GM12878 (cell line): ENCODE measurements around the gene ID3. TPM values are rescaled to one million over a fixed set of nuclear protein-coding genes. Genes with fewer than 3 reads are reported as not detected.

Experiments
- ASH2L ChIP-seq: fragments of 300-600, 200-600 bp; sonication (generic); IDR thresholded peaks from 2 replicates; pipeline ENCODE4 v1.6.1; 2017; ENCODE audit warnings: low read depth, mild to moderate bottlenecking, borderline replicate concordance
- ATF7 ChIP-seq: fragments of 450-650 bp; IDR thresholded peaks from 2 replicates; pipeline ENCODE4 v1.6.1; 2016; ENCODE audit warnings: low read depth, mild to moderate bottlenecking
- BACH1 ChIP-seq: fragments of 450-650 bp; IDR thresholded peaks from 2 replicates; pipeline ENCODE4 v1.6.1; 2017; ENCODE audit warnings: mild to moderate bottlenecking, borderline replicate concordance
- BCL11A ChIP-seq: IDR thresholded peaks from 2 replicates; pipeline ENCODE4 v1.6.1; 2011; ENCODE audit warnings: low read depth, low read length
- BHLHE40 ChIP-seq, 2 experiments: fragments of 450-650 bp in 1 of 2; IDR thresholded peaks; 2 replicates each; pipeline ENCODE4 v1.6.1; 2011 to 2017; ENCODE audit warnings: low read depth in 2 of 2, borderline replicate concordance in 1 of 2, improper control_type of control experiment in 1 of 2, low read length in 1 of 2, mild to moderate bottlenecking in 1 of 2
- BMI1 ChIP-seq: fragments of 450-650 bp; IDR thresholded peaks from 2 replicates; pipeline ENCODE4 v1.6.1; 2016; ENCODE audit warnings: mild to moderate bottlenecking, moderate library complexity, borderline replicate concordance
- CBFB ChIP-seq: IDR thresholded peaks from 2 replicates; pipeline ENCODE4 v1.6.1; 2016; ENCODE audit warnings: antibody characterized with exemption, low read depth
- CREB1 ChIP-seq: IDR thresholded peaks from 2 replicates; pipeline ENCODE4 v1.6.1; 2012; ENCODE audit warnings: low read depth, mild to moderate bottlenecking, inconsistent platforms
- CREM ChIP-seq: IDR thresholded peaks from 2 replicates; pipeline ENCODE4 v1.6.1; 2014; ENCODE audit warnings: antibody characterized with exemption, low read depth
- HDAC2 ChIP-seq: fragments of 200-600 bp; sonication (generic); IDR thresholded peaks from 2 replicates; pipeline ENCODE4 v1.6.1; 2017
- IKZF2 ChIP-seq, 2 experiments: fragments of 450-650 bp; IDR thresholded peaks; 2 replicates each; pipeline ENCODE4 v1.6.1; 2017; ENCODE audit warnings: mild to moderate bottlenecking in 2 of 2, moderate library complexity in 2 of 2
- KDM1A ChIP-seq: fragments of 200-600 bp; sonication (generic); IDR thresholded peaks from 2 replicates; pipeline ENCODE4 v1.6.1; 2016; ENCODE audit warnings: borderline replicate concordance
- LARP7 ChIP-seq: fragments of 450-650 bp; IDR thresholded peaks from 2 replicates; pipeline ENCODE4 v1.6.1; 2017; ENCODE audit warnings: mild to moderate bottlenecking
- MYB ChIP-seq: fragments of 150-350 bp; IDR thresholded peaks from 2 replicates; pipeline ENCODE4 v1.6.1; 2014; ENCODE audit warnings: mild to moderate bottlenecking, low read depth, low read length, borderline replicate concordance
- NFIC ChIP-seq: IDR thresholded peaks from 2 replicates; pipeline ENCODE4 v1.6.1; 2012; ENCODE audit warnings: low read depth, mild to moderate bottlenecking, inconsistent platforms, low read length, moderate library complexity
- NFXL1 ChIP-seq: fragments of 450-650 bp; IDR thresholded peaks from 2 replicates; pipeline ENCODE4 v1.6.1; 2017; ENCODE audit warnings: antibody characterized with exemption, mild to moderate bottlenecking, borderline replicate concordance
- PML ChIP-seq: IDR thresholded peaks from 2 replicates; pipeline ENCODE4 v1.6.1; 2012; ENCODE audit warnings: low read length, inconsistent platforms
- POLR2A ChIP-seq: IDR thresholded peaks from 2 replicates; pipeline ENCODE4 v1.6.1; 2011; ENCODE audit warnings: low read depth, mild to moderate bottlenecking, low read length
- POLR2AphosphoS2 ChIP-seq: IDR thresholded peaks from 2 replicates; pipeline ENCODE4 v1.6.1; 2011; ENCODE audit warnings: low read depth, mild to moderate bottlenecking, low read length, improper control_type of control experiment, moderate library complexity
- RAD51 ChIP-seq: fragments of 450-650 bp; IDR thresholded peaks from 2 replicates; pipeline ENCODE4 v1.6.1; 2016; ENCODE audit warnings: moderate library complexity, mild to moderate bottlenecking, inconsistent platforms
- SMAD5 ChIP-seq: IDR thresholded peaks from 2 replicates; pipeline ENCODE4 v1.6.1; 2016; ENCODE audit warnings: antibody characterized with exemption, low read depth
- SMC3 ChIP-seq: IDR thresholded peaks from 2 replicates; pipeline ENCODE4 v1.6.1; 2011; ENCODE audit warnings: low read length, improper control_type of control experiment, borderline replicate concordance
- SRF ChIP-seq, 2 experiments: IDR thresholded peaks; 2 replicates each; pipeline ENCODE4 v1.6.1; 2011; ENCODE audit warnings: low read depth in 2 of 2, low read length in 2 of 2, mild to moderate bottlenecking in 1 of 2, moderate library complexity in 1 of 2
- STAT1 ChIP-seq: fragments of 450-650 bp; conservative IDR thresholded peaks from 2 replicates; pipeline ENCODE4 v1.6.1; 2014; ENCODE audit warnings: antibody characterized with exemption, mild to moderate bottlenecking
- STAT3 ChIP-seq: IDR thresholded peaks from 2 replicates; pipeline ENCODE4 v1.6.1; 2011; ENCODE audit warnings: low read depth, low read length, improper control_type of control experiment
- SUZ12 ChIP-seq: fragments of 200-600 bp; sonication (generic); IDR thresholded peaks from one replicate; pipeline ENCODE4 v1.6.1; 2018; ENCODE audit warnings: antibody characterized with exemption, mild to moderate bottlenecking; ENCODE audit not compliant: unreplicated experiment
- TBL1XR1 ChIP-seq: IDR thresholded peaks from 2 replicates; pipeline ENCODE4 v1.6.1; 2012; ENCODE audit warnings: low read depth, low read length, improper control_type of control experiment
- ZZZ3 ChIP-seq: IDR thresholded peaks from 2 replicates; pipeline ENCODE4 v1.6.1; 2011; ENCODE audit warnings: low read depth; ENCODE audit not compliant: control insufficient read depth, insufficient read length
- polyA plus RNA-seq, 11 experiments: library from polyadenylated mRNA; depleted of rRNA in 4 of 11; unstranded in 6 of 11; stranded (reverse) in 5 of 11; fragments of >200 nt; fragmentation: Nextera tagmentation in 4 of 11; fragmentation: Illumina TruSeq in 1 of 11; extraction: Ambion mirVana in 4 of 11; extraction: Trizol in 1 of 11; gene quantifications; 1 replicate in 1 of 11; 2 replicates in 10 of 11; pipeline versions ENCODE4 v1.2.1 to v1.2.3, GENCODE V29; 2011 to 2016; ENCODE audit warnings: inconsistent platforms in 2 of 11, missing spikeins in 2 of 11, low read depth in 1 of 11
- total RNA-seq, 4 experiments: library from RNA; depleted of rRNA in 3 of 4; stranded (reverse); fragments of >200 nt in 3 of 4; fragmentation: Illumina TruSeq in 1 of 4; extraction: Trizol in 1 of 4; gene quantifications; 2 replicates each; pipeline versions ENCODE4 v1.2.1 to v1.2.3, GENCODE V29; 2013 to 2021
- TF ChIP-seq, protein P1 (sequence below): fragments of 150-350 bp; IDR thresholded peaks from 2 replicates; pipeline ENCODE4 v1.6.1; 2016; ENCODE audit warnings: low read depth, low read length
- TF ChIP-seq, protein P2 (sequence below): IDR thresholded peaks from 2 replicates; pipeline ENCODE4 v1.6.1; 2011; ENCODE audit warnings: borderline replicate concordance, low read depth, mild to moderate bottlenecking, moderate library complexity, mixed read lengths, low read length; ENCODE audit not compliant: insufficient read depth; ENCODE audit errors: extremely low read length

The ID3 gene
- total and polyA plus RNA-seq, 10 of the 15 experiments (the other 5 are each of a cell fraction or from before 2014, with no cell fraction given): 42.7 to 475 (median 207) TPM

DNA sequence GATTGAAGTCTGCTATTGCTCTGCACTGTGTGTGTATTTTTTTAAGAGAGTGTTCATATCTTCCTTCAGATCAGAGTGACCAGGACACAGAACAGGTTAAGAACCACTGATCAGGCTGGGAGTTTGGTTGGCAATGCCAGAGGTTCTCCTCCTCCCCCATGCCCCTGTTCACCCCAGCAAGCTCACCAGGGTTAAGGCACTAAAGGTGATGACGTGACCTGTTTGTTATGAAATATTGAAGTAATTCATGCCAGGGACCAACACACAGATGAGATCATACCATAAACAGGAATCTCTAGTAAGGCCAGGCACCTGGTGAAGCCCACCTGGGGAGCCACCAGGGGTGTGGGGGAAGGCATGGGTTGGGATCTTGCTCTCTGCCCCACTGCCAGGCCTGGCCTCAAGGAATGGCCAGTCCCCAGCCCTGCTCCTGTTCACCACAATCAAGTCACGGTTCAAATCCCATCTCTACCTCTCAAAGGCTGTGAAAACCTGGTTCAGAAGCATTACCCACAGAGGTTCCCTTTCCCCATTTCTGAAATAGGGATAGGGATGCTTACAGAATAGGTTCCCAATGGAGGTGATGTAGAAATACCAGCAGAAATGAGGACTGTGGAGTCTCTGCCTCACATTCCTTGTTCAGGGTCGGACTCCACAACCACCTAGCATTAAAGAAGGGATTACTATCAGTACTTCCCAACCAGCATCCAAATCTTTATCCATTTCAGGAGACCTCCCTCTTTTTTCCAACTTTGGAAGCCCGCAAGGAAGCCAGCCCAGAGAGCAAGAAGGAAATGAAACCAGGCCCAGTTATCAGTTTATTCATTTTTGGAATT, 2.4 kb downstream of the ID3 start (continued):
- TF ChIP-seq PML (peak; percentile 47; the same call in 1 of the 2 replicates), SUZ12 (no peak), SRF (IDR thresholded peaks at IDR 0.05; ENCODE audit: low read depth in 2 of 2, low read length in 2 of 2) (no peak), CREB1 (no peak; the same call in 1 of the 2 replicates), BMI1 (no peak), BCL11A (peak; percentile 34; the same call in 1 of the 2 replicates), NFIC (no peak; the same call in none of the 2 replicates), LARP7 (no peak; the same call in 1 of the 2 replicates), BHLHE40 (IDR thresholded peaks at IDR 0.05; ENCODE audit: borderline replicate concordance in 1 of 2, low read depth in 2 of 2, low read length in 1 of 2) (no peak), TBL1XR1 (0 out of 2 replicates have a peak, but pooled peaks have one; percentile 58), STAT1 (no peak), POLR2AphosphoS2 (peak; percentile 73; the same call in 1 of the 2 replicates), POLR2A (peak; percentile 69), KDM1A (no peak), ATF7 (peak; percentile 48; the same call in 1 of the 2 replicates), SMC3 (no peak), STAT3 (no peak), RAD51 (no peak), SMAD5 (peak; percentile 28; the same call in 1 of the 2 replicates), MYB (no peak), NFXL1 (no peak), BACH1 (0 out of 2 replicates have a peak, but pooled peaks have one; percentile 10), CBFB (0 out of 2 replicates have a peak, but pooled peaks have one; percentile 19), IKZF2 (IDR thresholded peaks at IDR 0.05) (peak; percentile 43 to 48; a peak in 3 of 4 replicates), ZZZ3 (no peak), ASH2L (no peak), CREM (peak; percentile 39; the same call in 1 of the 2 replicates), HDAC2 (no peak)
- TF ChIP-seq, protein P1, sequence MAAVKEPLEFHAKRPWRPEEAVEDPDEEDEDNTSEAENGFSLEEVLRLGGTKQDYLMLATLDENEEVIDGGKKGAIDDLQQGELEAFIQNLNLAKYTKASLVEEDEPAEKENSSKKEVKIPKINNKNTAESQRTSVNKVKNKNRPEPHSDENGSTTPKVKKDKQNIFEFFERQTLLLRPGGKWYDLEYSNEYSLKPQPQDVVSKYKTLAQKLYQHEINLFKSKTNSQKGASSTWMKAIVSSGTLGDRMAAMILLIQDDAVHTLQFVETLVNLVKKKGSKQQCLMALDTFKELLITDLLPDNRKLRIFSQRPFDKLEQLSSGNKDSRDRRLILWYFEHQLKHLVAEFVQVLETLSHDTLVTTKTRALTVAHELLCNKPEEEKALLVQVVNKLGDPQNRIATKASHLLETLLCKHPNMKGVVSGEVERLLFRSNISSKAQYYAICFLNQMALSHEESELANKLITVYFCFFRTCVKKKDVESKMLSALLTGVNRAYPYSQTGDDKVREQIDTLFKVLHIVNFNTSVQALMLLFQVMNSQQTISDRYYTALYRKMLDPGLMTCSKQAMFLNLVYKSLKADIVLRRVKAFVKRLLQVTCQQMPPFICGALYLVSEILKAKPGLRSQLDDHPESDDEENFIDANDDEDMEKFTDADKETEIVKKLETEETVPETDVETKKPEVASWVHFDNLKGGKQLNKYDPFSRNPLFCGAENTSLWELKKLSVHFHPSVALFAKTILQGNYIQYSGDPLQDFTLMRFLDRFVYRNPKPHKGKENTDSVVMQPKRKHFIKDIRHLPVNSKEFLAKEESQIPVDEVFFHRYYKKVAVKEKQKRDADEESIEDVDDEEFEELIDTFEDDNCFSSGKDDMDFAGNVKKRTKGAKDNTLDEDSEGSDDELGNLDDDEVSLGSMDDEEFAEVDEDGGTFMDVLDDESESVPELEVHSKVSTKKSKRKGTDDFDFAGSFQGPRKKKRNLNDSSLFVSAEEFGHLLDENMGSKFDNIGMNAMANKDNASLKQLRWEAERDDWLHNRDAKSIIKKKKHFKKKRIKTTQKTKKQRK: no peak
- TF ChIP-seq, protein P2, sequence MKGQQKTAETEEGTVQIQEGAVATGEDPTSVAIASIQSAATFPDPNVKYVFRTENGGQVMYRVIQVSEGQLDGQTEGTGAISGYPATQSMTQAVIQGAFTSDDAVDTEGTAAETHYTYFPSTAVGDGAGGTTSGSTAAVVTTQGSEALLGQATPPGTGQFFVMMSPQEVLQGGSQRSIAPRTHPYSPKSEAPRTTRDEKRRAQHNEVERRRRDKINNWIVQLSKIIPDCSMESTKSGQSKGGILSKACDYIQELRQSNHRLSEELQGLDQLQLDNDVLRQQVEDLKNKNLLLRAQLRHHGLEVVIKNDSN: no peak
